SK-N-SH treated with all-trans-retinoic acid at 6 μM for 48 hours (cell line): ENCODE data around the gene DEDD.

ENCODE experiments used
- ARNTL ChIP-seq: fragments of 450-650 bp; formaldehyde crosslinking; IDR thresholded peaks from 2 replicates; pipeline ENCODE4 v1.5.0; 2020; ENCODE audit warnings: low read depth, mild to moderate bottlenecking, moderate library complexity, borderline replicate concordance
- PATZ1 ChIP-seq: fragments of 250-450 bp; sonication (Bioruptor Pico); IDR thresholded peaks from 2 replicates; pipeline ENCODE4 v1.8.0; 2020; ENCODE audit warnings: mild to moderate bottlenecking, moderate library complexity, borderline replicate concordance
- ZNF565 ChIP-seq: fragments of 450-650 bp; formaldehyde crosslinking; conservative IDR thresholded peaks from 2 replicates; pipeline ENCODE4 v1.5.0; 2020; ENCODE audit warnings: low read depth, mild to moderate bottlenecking, moderate library complexity

DNA sequence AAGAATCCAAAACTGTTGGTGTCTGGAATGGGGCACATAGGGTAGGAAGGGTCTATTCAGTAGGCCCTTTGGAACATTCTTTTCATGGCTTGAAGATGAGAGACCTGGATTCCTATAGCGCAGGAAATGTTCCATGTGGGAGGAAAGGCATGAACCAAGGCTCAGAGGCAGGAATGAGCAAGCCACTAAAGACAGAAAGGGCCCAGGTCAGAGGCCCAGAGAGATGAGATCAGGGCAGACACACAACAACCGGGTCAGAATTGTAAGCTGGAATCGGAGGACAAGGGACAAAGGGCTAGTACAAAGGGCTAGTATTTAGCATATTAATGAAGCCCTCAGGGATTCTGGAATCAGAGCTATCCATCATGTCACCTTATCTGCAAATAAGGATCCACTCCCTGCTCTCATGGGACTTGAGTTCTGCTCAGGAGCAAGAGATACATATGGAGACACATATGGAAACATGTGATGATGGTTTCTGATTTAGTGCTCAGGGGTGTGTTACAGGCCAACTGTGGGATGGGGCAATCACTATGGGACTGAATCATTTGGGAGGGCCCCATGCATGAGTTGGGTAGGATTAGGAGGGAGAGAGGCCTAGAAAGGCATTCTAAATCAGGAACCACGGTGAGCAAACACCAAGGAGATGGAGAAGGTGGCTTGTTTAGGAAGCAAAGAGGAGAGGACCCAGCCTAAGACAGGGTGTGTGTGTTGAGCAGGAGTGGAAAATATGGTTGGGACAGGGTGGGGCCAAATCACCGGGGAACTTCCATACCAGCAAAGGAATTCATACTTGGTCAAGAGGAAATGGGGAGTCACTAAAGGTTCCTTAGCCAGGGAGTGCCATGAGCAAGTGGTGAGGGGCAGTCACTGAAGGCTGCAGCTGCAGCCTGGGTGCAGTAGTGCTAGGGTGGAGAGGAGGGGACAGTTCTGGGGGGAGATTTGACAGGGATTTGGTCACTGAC lies 51.7 kb downstream of the DEDD start:
- TF ChIP-seq PATZ1 (CRISPR knock-in tag): no peak
- TF ChIP-seq ARNTL (CRISPR knock-in tag): no peak
- TF ChIP-seq ZNF565 (CRISPR knock-in tag): no peak
